PC-9 (cell line): ENCODE measurements around the gene DLGAP1. TPM values are rescaled to one million over a fixed set of nuclear protein-coding genes. Genes with fewer than 3 reads are reported as not detected.

Source experiments
- BruUV-seq: library from RNA; stranded (reverse); fragments of 400-500 nt; replicated peaks from 2 replicates; lab custom pipeline; 2021; lab: Mats Ljungman, UMichigan
- CTCF ChIA-PET: fragments of 300-600 bp; sonication (Branson Sonifier 250); formaldehyde crosslinking; loops from one replicate; lab custom pipeline; 2022; ENCODE audit warnings: antibody characterized with exemption; lab: Charles Lee
- POLR2A ChIA-PET: fragments of 300-600 bp; sonication (Branson Sonifier 250); formaldehyde crosslinking; loops from one replicate; lab custom pipeline; 2022; ENCODE audit warnings: antibody characterized with exemption; ENCODE audit not compliant: unreplicated experiment; lab: Charles Lee
- DNase-seq, 2 experiments: peaks; one replicate each; pipeline versions ENCODE4 v3.0.0 to v3.0.0-alpha.2; 2015 to 2022; ENCODE audit warnings: mixed read lengths in 1 of 2
- H2AFZ ChIP-seq: fragments of 200-600 bp; sonication (generic); 2 replicates; pipeline ENCODE4 v1.8.1; 2017; ENCODE audit warnings: antibody characterized with exemption
- H3F3A ChIP-seq: fragments of 200-600 bp; sonication (generic); 2 replicates; pipeline ENCODE4 v1.8.1; 2017; ENCODE audit warnings: antibody characterized with exemption, mild to moderate bottlenecking, low read depth; ENCODE audit not compliant: insufficient read depth
- H3K27ac ChIP-seq: fragments of 200-600 bp; sonication (generic); 2 replicates; pipeline ENCODE4 v1.6.1; 2016; ENCODE audit warnings: mixed run types
- H3K27me3 ChIP-seq: fragments of 200-600 bp; sonication (generic); 2 replicates; pipeline ENCODE4 v1.6.1; 2016; ENCODE audit warnings: low read depth, mixed run types; ENCODE audit not compliant: insufficient read depth
- H3K36me3 ChIP-seq: fragments of 200-600 bp; sonication (generic); 2 replicates; pipeline ENCODE4 v1.6.1; 2016; ENCODE audit warnings: low read depth, mixed run types
- H3K4me1 ChIP-seq: fragments of 200-600 bp; sonication (generic); replicated peaks from 2 replicates; pipeline ENCODE4 v1.6.1; 2016; ENCODE audit warnings: mixed run types; ENCODE audit not compliant: insufficient read depth
- H3K4me2 ChIP-seq: fragments of 200-600 bp; sonication (generic); 2 replicates; pipeline ENCODE4 v1.6.1; 2017; ENCODE audit warnings: mixed run types
- H3K4me3 ChIP-seq: fragments of 200-600 bp; sonication (generic); 2 replicates; pipeline ENCODE4 v1.6.1; 2016; ENCODE audit warnings: mixed run types
- H3K79me2 ChIP-seq: fragments of 200-600 bp; sonication (generic); 2 replicates; pipeline ENCODE4 v1.6.1; 2017; ENCODE audit warnings: low read depth, mixed run types
- H3K9me2 ChIP-seq: fragments of 200-600 bp; sonication (generic); 2 replicates; pipeline ENCODE4 v1.8.1; 2017; ENCODE audit warnings: mild to moderate bottlenecking; ENCODE audit not compliant: insufficient read depth
- H3K9me3 ChIP-seq: fragments of 200-600 bp; sonication (generic); 2 replicates; pipeline ENCODE4 v1.8.1; 2016; ENCODE audit warnings: low read depth; ENCODE audit not compliant: insufficient read depth
- H4K20me1 ChIP-seq: fragments of 200-600 bp; sonication (generic); 2 replicates; pipeline ENCODE4 v1.8.1; 2017; ENCODE audit not compliant: insufficient read depth
- EZH2 ChIP-seq: fragments of 200-600 bp; sonication (generic); IDR thresholded peaks from 2 replicates; pipeline ENCODE4 v1.8.0; 2017; ENCODE audit warnings: antibody characterized with exemption, low read depth
- intact Hi-C: fragments of 100-400 bp; cut with micrococcal nuclease; formaldehyde crosslinking; loops from one replicate; pipeline ENCODE4 v1.10.0; 2022; ENCODE audit not compliant: unreplicated experiment
- total RNA-seq: library from RNA; stranded (reverse); gene quantifications from 2 replicates; pipeline ENCODE4 v1.2.3, GENCODE V29; 2021
- TF ChIP-seq, protein P1 (sequence below): fragments of 200-600 bp; sonication (generic); conservative IDR thresholded peaks from 2 replicates; pipeline ENCODE4 v1.6.1; 2017; ENCODE audit warnings: mixed run types, antibody characterized with exemption, mild to moderate bottlenecking, moderate library complexity

Gene DLGAP1
- total RNA-seq, 1 experiment from 2014 or later = not detected

DNA sequence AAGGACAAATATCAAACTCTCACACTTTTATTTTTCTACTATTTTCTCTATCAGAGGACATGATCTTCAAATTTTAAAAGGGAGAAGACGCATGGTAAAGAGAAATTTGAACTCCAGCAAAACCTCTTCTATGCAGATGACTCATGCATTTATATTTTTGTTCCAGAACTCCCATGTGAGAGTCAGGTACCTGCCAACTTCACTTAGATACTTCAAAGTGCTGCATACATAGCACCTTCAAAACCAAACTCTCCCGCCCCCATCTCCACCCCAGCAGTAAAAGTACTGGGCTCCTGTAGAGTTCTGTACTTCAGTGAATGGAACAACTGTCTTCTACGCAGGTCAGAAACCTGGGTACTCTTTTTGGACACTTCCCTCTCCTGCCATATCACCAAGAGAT is 606.8 kb downstream of the DLGAP1 start:
- intact Hi-C loops = no loop called here
- ChIA-PET POLR2A (no interaction called here), CTCF (no interaction called here)
- Histone ChIP-seq H3F3A (no peaks in the 10 kb centered on the region), H3K4me1 (peaks cover 4% of the 10 kb centered on the region; the same call in 1 of the 2 replicates), H3K4me2 (no peak overlapping the region), H4K20me1 (no peaks in the 10 kb centered on the region), H3K36me3 (no peaks in the 10 kb centered on the region), H3K27me3 (no peaks in the 10 kb centered on the region), H2AFZ (no peak overlapping the region), H3K9me2 (no peaks in the 10 kb centered on the region), H3K27ac (no peak overlapping the region), H3K4me3 (no peak overlapping the region), H3K9me3 (no peaks in the 10 kb centered on the region), H3K79me2 (no peaks in the 10 kb centered on the region)
- BruUV-seq = no TSS peak
- no peak for TF ChIP-seq EZH2
- TF ChIP-seq, protein P1, sequence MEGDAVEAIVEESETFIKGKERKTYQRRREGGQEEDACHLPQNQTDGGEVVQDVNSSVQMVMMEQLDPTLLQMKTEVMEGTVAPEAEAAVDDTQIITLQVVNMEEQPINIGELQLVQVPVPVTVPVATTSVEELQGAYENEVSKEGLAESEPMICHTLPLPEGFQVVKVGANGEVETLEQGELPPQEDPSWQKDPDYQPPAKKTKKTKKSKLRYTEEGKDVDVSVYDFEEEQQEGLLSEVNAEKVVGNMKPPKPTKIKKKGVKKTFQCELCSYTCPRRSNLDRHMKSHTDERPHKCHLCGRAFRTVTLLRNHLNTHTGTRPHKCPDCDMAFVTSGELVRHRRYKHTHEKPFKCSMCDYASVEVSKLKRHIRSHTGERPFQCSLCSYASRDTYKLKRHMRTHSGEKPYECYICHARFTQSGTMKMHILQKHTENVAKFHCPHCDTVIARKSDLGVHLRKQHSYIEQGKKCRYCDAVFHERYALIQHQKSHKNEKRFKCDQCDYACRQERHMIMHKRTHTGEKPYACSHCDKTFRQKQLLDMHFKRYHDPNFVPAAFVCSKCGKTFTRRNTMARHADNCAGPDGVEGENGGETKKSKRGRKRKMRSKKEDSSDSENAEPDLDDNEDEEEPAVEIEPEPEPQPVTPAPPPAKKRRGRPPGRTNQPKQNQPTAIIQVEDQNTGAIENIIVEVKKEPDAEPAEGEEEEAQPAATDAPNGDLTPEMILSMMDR = no peak
- no peak for DNase-seq

DNA sequence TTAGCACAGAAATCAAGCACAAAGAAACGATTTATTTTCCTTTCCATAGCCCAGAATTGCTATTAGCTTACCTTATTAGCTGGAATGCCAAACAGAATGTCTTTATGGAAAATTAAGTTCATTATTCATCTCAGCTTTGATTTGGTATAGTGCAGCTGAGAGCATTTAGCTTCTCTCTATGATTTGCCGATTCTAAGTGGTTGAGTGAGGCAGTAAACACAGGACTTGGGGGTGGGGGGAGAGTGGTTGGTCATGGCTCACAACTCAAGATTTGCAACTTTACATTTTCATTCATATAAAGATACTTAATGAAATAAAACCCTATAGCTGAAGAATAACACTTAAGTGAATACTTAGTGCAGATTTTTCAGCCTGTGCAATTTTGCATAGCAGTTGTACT is 609.9 kb downstream of the DLGAP1 start:
- Histone ChIP-seq H3K27me3 (no peaks in the 10 kb centered on the region), H4K20me1 (no peaks in the 10 kb centered on the region), H3K9me2 (no peaks in the 10 kb centered on the region), H3K4me1 (peaks cover 4% of the 10 kb centered on the region; the same call in 1 of the 2 replicates), H3K4me2 (no peak overlapping the region), H3K4me3 (no peak overlapping the region), H3K27ac (no peak overlapping the region), H3K36me3 (no peaks in the 10 kb centered on the region), H3F3A (no peaks in the 10 kb centered on the region), H3K79me2 (no peaks in the 10 kb centered on the region), H2AFZ (no peak overlapping the region), H3K9me3 (no peaks in the 10 kb centered on the region)
- no peak for DNase-seq
- BruUV-seq = no TSS peak
- intact Hi-C loops = no loop called here
- TF ChIP-seq, protein P1 = no peak
- TF ChIP-seq EZH2 = no peak
- ChIA-PET POLR2A (no interaction called here), CTCF (interaction anchor here (0.6 kb wide), 1 partner anchor 548 kb away, joined by 4 read pairs; no protein-coding TSS in a partner anchor)

DNA sequence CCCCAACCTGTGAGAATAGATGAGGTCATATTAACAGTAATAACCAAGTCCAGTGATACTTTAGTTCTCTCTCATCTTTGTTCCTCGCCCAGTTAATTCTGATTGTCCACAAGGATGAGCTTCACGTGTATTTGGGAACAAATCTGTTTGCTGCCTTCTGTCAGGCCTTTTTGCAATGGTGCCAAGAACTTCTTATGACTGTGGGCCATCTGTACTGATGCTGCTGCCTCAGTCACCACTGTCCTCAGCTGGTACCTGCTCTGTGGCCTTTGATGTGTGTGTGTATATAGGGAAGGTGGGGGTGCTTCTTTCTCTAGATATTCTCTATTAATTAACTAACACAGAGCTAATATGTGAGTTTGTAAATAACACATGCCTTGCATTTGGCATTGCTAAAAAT is 612.3 kb downstream of the DLGAP1 start:
- Histone ChIP-seq H3K4me3 (no peak overlapping the region), H3K27ac (no peak overlapping the region), H3K27me3 (no peaks in the 10 kb centered on the region), H3K4me2 (no peak overlapping the region), H3K36me3 (no peaks in the 10 kb centered on the region), H2AFZ (no peak overlapping the region), H3F3A (no peaks in the 10 kb centered on the region), H3K9me2 (no peaks in the 10 kb centered on the region), H3K79me2 (no peaks in the 10 kb centered on the region), H4K20me1 (no peaks in the 10 kb centered on the region), H3K4me1 (peaks cover 4% of the 10 kb centered on the region; the same call in 1 of the 2 replicates), H3K9me3 (no peaks in the 10 kb centered on the region)
- POLR2A ChIA-PET = no interaction called here
- CTCF ChIA-PET = no interaction called here
- intact Hi-C loops = no loop called here
- BruUV-seq = no TSS peak
- TF ChIP-seq, protein P1 = no peak
- TF ChIP-seq EZH2 = no peak
- DNase-seq = no peak
